Type B pancreatic cell (in vitro differentiated cells): ENCODE results near the gene DZIP3. TPM values are rescaled to one million over a fixed set of nuclear protein-coding genes. Genes with fewer than 3 reads are reported as not detected.

Experiments used
- total RNA-seq: library from RNA; stranded (reverse); gene quantifications from 2 replicates; pipeline ENCODE4 v1.2.1, GENCODE V29; 2021; ENCODE audit warnings: low replicate concordance

Gene DZIP3
- total RNA-seq, 1 donor from 2014 or later: 22.9 TPM

Other genes starting within 250 kb of the DZIP3 start
- gene MYH15, start 79.1 kb upstream of the DZIP3 start, total RNA-seq: 0.26 and 0.77 TPM in 2 replicates
- gene CIP2A, start 284 bp upstream of the DZIP3 start, total RNA-seq: 7.0 and 29.0 TPM in 2 replicates
- 1.1 TPM in 1 of 2 replicates, not detected in the other for gene RETNLB, start 167.7 kb downstream of the DZIP3 start, total RNA-seq
- not detected in 2 replicates for gene TRAT1, start 233.1 kb downstream of the DZIP3 start, total RNA-seq